K562 (cell line): ENCODE measurements around the gene NMNAT1.

ENCODE experiments used
- CEBPB ChIP-seq: fragments of 450-650 bp; IDR thresholded peaks from 2 replicates; pipeline ENCODE4 v1.6.1; 2016; ENCODE audit warnings: missing genetic modification characterization, missing compliant biosample characterization
- POLR2AphosphoS5 ChIP-seq: IDR thresholded peaks from 2 replicates; pipeline ENCODE4 v1.6.1; 2011; ENCODE audit warnings: mild to moderate bottlenecking, low read depth, low read length, moderate library complexity; ENCODE audit not compliant: control insufficient read depth, insufficient read depth
- XRCC3 ChIP-seq: fragments of 450-650 bp; IDR thresholded peaks from 2 replicates; pipeline ENCODE4 v1.6.1; 2017; ENCODE audit warnings: mild to moderate bottlenecking, moderate library complexity

GRCh38 chr1:9920606-9921005 lies 22.7 kb upstream of the NMNAT1 start:
- TF ChIP-seq CEBPB = no peak
- TF ChIP-seq POLR2AphosphoS5 = no peak
- TF ChIP-seq XRCC3 = no peak
